LoVo (cell line): ENCODE results near the gene PISD.
"Not testable (repeated sequence)": the region's sequence is repeated elsewhere in the genome, so short reads cannot be mapped to it uniquely, and the experiment has no call there.

ENCODE experiments used
- DNase-seq: peaks from one replicate; pipeline ENCODE4 v3.0.0-alpha.2; 2016; ENCODE audit warnings: low spot score

The PISD gene

DNA sequence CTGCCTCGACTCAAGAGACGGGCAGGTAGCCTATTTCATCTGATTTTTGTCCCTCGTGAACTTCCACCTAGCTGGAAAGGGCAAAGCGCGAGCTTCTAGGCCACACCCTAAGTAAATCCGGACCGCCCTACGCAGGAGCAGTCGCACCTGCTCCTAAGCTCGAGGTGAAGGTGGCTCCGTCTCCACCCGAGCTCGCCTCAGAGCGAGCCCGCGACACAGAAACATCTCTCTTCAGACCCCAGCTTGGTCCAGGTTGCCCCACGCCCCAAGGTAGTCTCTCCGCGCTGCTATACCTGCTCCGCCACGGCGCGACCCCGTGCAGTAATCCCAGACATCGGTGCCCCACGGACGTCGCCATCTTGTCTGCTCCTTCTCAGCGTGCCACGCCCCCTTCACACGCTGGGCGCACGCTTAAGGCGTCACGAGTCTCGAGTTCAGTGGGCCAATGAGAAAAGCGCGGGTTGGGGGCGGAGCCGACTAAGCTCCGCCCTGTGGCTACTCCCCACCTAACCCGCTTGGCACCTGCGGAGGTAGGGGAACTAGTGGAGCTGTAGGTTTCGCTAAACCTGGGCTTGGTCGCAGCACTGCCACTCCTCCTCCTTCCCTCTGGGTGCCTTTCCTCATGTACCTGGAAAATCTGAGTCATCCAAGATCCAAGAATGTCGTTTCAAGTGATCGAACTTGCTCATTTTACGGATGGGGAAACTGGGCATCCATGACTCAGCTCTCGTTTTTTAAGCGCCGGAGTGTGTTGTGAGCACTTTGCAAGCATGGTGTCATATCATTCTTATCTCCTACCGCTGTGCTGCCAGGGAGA, at the start of gene PISD:
Gene PISD (minus strand): TSS at position 365 of the 817 bp plus-strand sequence. CDS start 7 bp downstream, at position 358.
- peak; percentile 98 for DNase-seq

DNA sequence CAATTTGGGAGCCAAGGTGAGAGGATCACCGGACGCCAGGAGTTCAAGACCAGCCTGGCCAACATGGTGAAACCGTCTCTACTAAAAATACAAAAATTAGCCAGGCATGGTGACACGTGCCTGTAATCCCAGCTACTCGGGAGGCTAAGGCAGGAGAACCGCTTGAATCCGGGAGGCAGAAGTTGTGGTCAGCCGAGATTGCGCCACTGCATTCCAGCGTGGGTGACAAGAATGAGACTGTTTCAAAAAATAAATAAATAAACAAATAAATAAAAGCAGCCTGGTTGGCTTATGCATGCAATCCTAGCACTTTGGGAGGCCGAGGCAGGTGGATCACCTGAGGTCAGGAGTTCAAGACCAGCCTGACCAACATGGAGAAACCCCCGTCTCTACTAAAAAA, 49.2 kb upstream of the PISD start:
- DNase-seq, result not testable (repeated sequence)

DNA sequence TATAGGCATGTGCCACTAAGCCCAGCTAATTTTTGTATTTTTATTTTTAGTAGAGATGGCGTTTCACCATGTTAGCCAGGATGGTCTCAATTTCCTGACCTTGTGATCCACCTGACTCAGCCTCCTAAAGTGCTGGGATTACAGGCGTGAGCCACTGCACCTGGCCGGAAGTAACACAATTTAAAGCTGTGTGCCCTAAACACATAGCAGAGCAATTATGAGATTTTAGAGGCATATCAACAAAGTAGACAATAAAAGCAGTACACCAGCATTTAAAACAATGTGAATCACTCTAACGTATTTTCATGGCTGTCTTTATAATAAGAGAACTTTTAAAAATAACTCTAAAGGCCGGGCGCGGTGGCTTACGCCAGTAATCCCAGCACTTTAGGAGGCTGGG, 45.5 kb upstream of the PISD start:
- no peak for DNase-seq

DNA sequence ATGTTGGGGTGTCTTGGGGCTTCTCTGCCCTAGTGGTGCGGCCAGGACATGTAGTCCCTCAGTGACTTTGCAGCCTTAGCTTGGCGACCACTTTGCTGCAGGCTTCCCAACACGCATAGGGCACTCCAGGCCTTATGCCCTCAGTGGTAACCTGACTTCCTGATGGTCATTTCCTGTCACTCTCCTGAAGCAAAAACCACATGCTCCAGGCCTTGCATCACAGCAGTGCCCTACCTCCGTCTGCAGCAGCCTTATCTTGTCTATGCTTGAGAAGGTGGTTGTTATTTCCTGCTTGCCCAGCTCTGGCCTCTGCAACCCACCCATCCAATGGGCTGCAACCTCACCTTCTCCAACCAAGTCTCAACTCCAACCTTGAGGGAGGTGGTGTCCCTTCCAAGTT, 33.4 kb upstream of the PISD start:
- DNase-seq, result no peak

DNA sequence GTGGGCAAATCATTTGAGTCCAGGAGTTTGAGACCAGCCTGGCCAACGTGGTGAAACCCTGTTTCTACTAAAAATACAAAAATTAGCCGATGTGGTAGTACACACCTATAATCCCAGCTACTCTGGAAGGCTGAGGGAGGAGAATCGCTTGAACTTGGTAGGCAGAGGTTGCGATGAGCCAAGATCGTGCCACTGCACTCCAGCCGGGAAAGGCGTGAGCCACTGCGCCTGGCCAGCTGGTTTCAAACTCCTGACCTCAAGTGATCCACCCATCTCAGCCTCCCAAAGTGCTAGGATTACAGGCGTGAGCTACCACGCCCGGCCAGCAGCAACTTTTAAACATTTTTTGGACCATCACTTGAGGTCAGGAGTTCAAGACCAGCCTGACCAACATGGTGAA, 32.0 kb upstream of the PISD start:
- DNase-seq, result not testable (repeated sequence)

DNA sequence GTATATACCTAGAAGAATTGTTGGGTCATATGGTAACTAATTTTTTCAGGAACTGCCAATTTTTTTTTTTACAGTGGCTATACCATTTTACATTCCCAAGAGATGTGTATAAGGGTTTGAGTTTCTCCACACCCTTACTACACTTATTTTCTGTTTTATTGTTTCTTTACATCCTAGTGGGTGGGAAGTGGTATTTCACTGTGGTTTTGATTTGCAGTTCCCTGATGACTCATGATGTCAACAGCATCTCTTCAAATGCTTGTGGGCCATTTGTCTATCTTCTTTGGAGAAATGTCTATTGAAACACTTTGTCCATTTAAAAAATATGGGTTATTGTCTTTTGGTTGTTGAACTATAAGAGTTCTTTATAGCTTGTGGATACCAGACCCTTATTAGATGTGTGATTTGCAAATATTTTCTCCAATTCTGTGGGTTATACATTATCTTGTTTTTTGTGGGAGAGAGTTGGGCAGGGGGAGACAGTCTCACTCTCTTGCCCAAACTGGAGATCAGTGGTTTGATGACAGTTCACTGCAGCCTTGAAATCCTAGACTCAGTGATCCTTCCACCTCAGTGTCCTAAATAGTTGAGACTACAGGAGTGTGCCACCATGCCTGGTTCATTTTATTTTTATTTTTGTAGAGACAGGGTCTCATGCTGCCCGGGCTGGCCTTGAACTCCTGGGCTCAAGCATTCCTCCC, 30.3 kb upstream of the PISD start:
- no peak for DNase-seq

DNA sequence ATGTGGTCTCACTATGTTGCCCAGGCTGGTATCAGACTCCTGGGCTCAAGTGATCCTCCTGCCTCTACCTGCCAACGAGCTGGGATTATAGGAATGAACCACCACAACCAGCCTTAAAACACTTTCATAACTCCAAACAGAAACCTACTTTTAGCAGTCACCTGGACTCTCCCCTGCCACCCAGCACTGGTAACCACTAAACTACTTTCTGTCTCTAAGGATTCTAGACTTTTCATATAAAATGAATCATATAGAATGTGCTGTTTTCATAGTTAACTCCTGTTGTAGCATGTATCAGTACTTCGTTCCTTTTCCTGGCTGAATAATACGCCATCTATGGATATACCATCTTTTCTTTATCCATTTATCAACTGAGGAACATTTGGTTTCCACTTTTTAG, 29.4 kb upstream of the PISD start:
- no peak for DNase-seq

DNA sequence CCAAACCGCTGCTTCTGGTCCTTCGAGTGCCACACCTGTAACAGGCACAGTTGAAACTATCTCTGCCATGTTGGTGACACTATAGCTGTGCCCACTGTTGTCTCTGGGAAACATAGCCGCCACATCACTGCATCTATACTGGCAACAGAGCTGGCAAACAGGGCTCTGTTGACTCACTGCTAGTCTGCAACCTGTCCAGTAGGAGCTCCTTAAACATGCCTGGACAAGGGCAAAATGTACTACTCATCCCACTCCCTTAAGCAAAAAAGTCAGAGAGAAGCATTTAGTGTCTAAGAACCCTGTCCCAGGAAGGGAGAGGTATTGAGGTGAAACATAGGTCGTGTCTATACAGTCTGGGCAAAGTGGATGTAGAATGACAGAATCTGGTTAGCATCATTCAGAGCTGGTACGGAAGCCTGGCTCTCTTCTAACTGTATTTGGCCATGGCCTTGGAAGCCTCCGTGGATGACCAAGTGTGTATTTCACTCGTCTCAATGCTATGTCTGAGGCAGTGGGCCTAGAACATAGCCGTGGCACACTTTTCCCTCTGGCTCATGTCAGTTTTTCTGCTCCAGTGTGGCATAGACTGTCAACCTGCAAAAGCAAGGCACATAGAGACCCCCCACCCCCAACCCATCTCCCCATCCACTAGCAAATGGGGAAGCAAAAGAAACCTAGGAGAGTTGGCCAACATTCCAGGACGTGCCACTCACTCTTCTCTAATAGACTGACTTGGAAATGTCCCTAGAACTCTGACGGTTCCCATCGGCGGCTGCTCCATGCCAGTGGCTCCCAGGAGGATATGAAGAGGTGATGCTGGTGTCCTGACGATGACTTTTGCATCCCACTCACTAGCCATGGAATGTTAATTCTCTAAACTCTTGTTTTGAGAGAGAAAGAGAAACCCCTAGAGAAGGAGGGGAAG, 21.4 kb upstream of the PISD start:
- DNase-seq, result no peak

DNA sequence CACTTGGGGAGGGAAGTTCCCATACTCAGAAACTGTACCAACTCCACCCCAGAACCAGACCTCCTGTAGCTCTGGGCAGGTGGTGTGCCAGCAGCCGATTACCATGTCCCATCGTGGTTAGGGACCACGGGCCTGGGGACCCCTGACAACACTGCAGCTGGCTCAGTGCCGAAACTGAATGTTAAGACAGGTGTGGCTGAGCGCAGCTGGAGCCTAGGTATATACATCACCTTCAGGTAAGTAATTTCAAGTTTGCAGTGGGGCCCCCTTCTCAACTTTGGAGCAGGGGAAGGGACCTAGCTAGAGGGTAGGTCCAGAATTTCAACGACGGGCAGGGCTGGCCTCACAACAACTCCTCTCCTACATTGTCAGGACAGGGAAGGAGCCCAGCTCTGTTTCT, 20.7 kb upstream of the PISD start:
- no peak for DNase-seq

DNA sequence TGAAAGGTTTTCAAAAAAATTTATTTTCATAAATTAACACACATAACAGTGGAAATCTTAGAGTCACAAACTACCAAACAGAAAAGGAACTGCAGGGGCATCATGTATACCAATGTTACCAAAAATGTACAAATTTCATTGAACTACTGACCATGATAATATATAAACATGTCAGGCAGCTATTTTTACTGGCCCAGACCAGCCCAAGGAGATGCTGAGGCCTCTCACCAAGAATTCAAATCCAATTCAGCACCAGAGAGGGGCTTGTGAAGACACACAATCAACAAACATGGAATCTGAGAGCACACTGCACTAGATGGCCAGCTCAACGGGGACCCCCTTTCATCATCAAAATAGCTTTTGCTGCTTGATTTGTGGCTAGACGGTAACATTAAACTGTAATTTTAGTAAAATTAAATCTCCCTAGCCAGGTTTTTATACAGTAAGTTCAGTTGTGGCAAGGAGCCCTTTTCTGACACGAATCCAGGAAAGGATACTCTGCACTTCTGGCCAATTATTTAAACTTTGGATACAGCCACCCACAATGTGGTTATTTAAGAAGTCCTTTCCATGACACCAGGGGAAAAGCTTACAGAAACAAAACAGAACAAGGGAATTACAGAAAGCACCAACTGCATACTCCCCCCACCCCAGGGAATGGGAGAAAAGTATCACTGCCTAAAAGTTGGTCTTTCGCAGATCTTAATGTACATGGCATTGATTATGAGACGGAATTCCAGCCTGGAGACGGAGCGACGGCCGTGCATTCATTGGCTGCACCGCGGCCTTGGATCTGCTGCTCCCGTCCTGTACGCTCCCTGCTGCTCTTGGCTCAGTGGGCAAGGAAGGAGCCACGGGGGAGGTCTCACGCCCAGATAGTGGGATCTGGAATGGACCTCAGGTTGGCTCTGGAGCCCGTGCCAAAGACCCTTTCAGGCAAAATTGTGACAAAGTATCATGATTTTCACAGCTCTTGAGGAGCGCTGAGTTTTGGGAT, 19.6 kb upstream of the PISD start:
- DNase-seq, result no peak

DNA sequence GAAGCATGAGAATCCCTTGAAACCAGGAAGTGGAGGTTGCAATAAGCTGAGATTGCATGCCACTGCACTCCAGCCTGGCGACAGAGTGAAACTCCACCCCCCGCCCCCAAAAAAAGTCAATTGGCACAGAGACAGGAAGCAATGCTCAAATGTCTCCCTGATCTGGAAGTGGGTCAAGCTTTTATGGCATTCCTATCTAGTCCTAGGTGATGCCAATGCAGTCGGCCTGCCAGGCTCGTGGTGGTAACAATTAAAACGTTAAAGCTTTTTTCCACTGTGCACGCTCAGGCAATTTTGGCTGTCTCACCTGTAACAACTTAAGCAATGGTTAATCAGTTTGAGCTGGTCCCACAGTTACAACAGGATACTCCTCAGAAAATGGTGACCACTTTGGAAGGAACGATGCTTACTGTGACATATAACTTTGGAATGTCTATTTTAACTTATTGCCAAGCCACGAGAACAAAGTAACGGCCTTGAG, 18.9 kb upstream of the PISD start:
- peak; percentile 12 for DNase-seq

DNA sequence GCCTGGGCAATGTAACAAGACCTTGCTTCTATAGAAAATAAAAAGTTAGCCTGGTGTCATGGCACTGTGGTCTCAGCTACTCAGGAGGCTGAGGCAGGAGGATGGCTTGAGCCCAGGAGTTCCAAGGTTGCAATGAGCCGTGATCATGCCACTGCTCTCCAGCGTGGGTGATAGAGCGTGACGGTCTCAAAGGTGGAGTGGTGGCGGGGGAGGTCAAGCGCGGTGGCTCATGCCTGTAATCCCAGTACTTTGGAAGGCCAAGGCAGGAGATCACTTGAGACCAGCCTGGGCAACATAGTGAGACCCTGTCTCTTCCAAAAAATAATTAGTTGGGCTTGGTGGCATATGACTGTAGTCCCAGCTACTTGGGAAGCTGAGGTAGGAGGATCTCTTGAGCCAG, 16.7 kb upstream of the PISD start:
- DNase-seq, result no peak

DNA sequence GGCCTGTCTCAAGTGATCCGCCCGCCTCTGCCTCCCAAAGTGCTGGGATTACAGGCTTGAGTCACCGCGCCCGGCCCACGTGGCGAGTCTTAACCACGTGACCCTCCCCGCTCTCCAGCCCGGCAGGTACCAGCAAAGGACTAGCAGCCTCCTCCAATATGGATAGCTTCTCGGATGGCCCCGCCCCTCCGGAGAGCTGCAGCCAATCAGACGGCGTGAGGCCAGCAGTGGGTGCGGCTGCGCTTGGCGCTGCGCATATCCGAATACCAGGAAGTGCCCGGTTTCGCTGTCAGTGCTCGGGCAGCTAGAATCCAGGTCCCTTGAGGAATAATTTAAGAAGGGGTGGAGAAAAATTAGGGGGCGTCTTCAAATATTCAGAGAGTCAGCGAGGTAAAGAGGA, 14.7 kb upstream of the PISD start:
- peak; percentile 87 for DNase-seq

DNA sequence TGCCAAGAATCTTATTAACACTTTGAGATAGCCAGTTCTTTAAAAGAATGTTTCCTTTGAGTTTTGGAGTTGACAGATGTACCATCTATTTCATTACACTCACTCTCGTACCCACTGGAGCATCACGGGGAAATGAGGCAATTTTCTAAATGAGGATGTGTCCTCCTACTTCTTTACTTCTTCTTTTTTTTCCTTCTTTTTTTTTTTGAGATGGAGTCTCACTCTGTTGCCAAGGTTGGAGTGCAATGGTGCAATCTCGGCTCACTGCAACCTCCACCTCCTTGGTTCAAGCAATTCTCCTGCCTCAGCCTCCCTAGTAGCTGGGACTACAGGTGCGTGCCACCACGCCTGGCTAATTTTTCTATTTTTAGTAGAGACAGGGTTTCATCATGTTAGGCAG, 12.2 kb upstream of the PISD start:
- DNase-seq, result not testable (repeated sequence)

DNA sequence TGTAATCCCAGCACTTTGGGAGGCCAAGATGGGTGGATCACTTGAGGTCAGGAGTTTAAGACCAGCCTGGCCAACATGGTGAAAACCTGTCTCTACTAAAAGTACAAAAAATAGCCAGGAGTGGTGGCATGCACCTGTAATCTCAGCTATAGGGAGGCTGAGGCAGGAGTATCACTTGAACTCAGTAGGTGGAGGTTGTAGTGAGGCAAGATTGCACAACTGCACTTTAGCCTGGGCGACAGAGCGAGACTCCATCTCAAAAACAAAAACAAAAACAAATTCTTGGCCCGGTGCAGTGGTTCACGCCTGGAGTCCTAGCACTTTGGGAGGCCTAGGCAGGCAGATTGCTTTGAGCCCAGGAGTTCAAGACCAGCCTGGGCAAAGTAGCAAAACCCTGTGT, 6.8 kb upstream of the PISD start:
- DNase-seq, result not testable (repeated sequence)

DNA sequence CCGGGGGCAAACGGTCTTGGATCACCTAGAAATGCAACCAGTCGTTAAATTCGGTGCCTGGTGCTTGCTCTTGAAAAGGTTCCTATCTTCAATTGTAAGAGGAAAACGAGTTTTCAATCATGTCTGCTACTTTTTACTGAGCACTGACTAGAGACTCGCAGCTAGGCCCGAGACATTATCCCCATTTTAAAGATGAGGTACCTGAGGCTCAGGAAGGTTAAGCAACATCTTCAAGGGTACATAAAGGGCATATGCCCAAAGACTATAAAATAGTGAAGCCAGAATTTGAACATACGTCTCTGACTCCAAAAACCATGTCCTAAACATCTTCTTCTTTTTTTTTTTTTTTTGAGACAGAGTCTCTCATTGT, 638 bp upstream of the PISD start:
- no peak for DNase-seq

DNA sequence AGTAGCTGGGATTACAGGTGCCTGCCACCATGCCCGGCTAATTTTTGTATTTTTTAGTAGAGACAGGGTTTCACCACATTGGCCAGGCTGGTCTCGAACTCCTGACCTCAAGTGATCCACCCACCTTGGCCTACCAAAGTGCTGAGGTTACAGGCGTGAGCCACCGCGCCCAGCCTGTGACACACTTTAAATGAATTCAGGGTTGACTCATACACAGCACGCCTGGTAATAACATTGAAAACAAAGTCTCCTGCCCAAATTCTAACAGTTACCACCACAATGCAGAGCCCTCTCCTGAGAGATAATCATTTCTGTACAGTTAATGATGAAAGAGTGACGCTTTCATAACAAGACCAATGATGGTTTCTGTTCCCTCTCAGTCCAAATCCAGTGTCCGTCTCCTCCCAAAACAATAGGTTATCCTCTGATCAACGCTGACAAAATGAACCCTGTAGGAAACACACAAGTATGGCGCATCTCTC, 1.1 kb downstream of the PISD start:
- DNase-seq, result peak; percentile 84

DNA sequence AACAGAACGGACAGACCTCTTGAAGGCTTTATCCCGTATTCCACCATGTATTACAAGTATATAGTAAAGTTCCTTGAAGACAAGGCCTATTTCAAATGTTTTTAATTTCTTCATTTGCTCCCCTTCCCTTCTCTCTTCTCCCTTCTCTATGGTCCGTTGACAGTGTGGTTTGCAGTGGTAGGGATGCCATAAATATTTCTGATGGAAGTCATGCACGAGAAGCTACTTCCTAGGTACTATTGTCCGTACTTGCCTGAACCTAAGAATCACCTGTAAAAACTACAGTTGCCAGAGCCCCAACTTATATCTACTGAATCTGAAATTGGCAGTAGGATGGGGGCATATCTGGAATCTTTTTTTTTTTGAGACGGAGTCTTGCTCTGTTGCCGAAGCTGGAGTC, 2.8 kb downstream of the PISD start:
- DNase-seq, result no peak

DNA sequence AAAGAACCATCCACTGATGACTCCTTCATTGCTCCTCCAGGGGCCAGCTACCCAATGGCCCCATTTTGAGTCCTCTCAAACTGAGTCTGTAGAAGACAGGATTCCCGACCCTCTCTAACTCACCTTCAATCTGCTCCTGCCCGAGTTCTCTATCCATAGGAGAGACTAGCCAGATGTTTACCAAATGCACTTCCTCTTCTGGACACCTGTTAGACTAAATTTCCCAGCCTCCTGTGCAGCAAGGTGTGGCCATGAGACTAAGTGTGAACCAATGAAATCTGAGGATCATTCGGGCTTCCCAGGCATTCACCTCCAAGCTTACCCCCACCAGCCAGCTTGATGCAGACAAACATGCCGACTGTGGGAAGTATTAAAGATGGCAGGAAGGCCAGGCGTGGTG, 7.6 kb downstream of the PISD start:
- no peak for DNase-seq

DNA sequence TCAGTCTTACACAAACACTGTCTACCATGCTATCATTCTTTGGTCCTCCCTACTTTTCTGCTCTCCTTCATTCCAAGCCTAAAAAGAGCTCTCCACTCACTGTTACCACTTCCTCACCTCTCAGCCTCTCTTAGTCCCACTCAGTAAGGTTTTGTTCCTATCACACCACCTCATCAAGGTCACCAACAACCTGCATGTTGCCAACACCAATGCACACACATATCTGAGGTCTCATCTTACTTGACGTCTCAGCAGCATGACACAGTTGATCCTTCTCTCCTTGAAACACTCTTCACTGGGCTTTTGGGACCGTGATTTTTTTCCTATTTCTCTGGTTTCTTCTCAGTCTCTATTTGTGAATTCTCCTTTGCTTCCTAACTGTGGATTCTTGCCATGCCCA, 8.1 kb downstream of the PISD start:
- no peak for DNase-seq
